ENCODE data around the gene IQGAP1.
"Not testable (repeated sequence)": the region's sequence is repeated elsewhere in the genome, so short reads cannot be mapped to it uniquely, and the experiment has no call there.

Gene IQGAP1, protein sequence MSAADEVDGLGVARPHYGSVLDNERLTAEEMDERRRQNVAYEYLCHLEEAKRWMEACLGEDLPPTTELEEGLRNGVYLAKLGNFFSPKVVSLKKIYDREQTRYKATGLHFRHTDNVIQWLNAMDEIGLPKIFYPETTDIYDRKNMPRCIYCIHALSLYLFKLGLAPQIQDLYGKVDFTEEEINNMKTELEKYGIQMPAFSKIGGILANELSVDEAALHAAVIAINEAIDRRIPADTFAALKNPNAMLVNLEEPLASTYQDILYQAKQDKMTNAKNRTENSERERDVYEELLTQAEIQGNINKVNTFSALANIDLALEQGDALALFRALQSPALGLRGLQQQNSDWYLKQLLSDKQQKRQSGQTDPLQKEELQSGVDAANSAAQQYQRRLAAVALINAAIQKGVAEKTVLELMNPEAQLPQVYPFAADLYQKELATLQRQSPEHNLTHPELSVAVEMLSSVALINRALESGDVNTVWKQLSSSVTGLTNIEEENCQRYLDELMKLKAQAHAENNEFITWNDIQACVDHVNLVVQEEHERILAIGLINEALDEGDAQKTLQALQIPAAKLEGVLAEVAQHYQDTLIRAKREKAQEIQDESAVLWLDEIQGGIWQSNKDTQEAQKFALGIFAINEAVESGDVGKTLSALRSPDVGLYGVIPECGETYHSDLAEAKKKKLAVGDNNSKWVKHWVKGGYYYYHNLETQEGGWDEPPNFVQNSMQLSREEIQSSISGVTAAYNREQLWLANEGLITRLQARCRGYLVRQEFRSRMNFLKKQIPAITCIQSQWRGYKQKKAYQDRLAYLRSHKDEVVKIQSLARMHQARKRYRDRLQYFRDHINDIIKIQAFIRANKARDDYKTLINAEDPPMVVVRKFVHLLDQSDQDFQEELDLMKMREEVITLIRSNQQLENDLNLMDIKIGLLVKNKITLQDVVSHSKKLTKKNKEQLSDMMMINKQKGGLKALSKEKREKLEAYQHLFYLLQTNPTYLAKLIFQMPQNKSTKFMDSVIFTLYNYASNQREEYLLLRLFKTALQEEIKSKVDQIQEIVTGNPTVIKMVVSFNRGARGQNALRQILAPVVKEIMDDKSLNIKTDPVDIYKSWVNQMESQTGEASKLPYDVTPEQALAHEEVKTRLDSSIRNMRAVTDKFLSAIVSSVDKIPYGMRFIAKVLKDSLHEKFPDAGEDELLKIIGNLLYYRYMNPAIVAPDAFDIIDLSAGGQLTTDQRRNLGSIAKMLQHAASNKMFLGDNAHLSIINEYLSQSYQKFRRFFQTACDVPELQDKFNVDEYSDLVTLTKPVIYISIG (N-terminal part only)

DNA sequence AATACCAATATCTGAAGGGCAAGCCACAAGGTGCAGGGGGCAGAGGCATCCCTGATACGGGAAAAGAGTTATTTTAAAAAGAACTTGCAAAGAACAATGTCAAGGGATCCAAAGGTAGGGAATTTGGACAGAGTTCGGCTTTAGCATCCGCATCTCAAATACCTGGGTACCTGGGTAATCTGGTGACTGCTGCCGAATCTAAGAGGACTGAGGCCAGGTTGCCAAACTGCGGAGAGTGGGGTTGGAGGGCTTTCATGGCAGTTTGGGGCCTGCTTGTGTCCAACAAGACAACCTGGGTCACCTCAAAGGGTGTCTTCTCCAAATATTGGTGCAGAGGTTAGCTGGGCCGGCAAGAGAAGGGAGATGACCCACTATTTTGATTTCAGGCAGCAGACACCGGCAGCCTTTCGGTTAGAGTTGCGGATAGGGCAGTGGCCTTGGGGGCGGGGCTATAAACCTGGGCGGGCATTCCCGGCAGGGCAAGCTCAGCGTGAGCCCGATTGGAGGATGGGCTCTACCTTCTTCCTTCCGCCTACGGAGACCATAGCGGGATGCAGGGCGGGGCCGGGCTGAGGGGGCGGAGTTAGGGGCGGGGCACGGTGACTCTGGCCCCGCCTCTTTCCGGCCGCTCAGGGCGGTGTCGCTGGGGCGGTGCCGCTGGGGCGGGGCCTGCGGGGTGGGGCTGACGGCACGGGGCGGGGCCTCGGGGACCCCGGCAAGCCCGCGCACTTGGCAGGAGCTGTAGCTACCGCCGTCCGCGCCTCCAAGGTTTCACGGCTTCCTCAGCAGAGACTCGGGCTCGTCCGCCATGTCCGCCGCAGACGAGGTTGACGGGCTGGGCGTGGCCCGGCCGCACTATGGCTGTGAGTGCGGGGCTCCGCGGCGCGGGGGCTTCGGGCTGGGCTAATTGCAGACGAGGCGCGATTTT, at the start of gene IQGAP1:
Gene IQGAP1, plus strand, starts transcription at position 709 of the 928 bp plus-strand sequence. Its CDS starts 100 bp downstream, at position 809.
- DNase-seq, result peak; percentile 98

DNA sequence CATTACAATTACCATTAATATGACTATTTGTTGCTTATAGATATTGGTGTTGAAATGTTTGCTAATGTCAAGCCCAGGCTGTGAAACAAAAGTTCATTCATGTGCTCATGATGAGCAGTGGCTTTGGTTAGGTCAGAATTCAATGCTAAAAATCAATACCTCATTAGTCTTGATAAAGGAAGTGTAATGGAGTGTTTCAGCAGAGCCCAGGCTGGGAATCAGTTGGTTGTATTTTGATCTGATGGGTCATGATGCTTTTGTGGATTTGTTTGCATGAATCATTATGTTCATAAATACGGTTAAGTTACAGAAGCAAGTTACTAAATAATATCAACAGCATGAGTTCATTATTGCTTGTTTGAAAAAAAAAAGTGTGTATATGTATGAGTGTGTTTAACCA, 49.5 kb upstream of the IQGAP1 start:
- no peak for DNase-seq

DNA sequence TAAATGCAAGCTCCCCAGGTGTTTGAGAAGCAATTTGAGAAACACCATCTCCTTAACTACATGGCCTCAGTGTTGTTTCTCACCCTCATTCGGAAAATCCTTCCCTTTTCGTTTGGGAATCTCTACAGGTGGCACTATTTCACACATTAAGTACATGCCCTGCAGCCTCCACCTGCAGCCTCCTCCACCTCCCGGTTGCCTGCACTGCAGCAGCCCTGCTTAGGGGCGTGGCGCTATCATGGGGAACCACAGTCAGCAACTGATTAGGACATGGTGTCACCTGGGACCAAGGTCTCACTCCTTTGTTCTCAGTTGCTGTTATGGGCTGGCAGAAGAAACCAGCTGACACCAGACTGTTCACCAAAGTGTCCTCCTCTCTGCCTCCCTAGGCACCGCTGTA, 47.7 kb upstream of the IQGAP1 start:
- DNase-seq, result no peak

DNA sequence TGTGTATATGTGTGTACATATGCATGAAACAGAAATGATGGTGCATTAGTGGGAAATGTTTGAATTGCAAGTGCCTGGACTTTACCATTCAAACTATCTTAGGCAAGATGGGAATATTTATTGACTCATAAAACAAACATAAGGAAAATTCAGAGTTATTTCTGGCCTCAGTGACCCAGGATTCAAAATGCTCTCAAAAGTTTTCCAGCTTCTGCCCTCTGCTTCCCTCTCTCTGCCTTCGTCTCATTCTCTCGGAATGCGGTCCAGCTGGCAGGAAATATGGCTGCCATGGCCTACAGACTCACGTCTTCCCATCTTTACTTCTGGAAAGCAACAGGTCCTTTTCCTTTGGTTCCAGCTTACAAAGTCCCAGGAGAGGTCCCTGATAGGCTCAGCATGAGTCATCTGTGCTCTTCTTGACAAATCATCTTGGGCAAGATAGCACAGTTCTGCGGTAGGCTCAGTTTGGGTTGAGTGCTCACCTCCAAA, 44.7 kb upstream of the IQGAP1 start:
- no peak for DNase-seq

DNA sequence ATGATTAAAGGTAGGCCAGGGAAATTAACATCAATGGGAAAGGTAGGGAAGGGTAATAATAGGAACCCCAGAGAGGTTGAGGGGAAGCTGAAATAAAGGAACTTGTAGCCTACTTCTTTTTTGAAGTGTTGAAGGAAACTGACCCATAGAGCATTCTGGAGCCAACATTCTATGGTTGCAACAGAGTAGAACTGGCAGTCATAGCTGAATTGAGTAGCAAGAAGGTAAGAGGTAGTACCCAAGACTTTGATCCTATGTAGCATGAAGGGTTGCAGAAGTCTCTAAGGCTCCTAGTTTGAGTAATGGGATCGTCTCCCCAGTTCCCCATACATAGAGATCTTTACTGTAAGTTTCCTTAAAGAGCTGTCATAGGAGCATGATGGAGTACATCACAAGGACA, 43.4 kb upstream of the IQGAP1 start:
- no peak for DNase-seq

DNA sequence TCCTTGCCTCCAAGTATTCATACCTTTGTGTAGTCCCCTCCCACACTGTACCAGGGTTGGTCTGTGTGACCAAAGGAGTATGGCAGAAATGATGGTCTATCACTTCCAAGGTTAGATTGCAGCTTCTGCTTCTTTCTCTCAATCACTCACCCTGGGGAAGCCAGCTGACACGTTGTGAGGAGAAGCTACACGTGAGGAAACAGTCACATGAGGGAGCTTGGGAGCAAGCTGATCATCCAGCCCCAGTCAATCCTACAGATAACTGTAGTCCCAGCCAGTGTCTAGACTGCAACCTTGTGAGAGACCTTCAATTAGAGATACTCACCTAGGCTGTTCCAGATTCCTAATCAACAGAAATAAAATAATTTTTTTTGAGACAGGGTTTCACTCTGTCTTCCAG, 42.2 kb upstream of the IQGAP1 start:
- no peak for DNase-seq

DNA sequence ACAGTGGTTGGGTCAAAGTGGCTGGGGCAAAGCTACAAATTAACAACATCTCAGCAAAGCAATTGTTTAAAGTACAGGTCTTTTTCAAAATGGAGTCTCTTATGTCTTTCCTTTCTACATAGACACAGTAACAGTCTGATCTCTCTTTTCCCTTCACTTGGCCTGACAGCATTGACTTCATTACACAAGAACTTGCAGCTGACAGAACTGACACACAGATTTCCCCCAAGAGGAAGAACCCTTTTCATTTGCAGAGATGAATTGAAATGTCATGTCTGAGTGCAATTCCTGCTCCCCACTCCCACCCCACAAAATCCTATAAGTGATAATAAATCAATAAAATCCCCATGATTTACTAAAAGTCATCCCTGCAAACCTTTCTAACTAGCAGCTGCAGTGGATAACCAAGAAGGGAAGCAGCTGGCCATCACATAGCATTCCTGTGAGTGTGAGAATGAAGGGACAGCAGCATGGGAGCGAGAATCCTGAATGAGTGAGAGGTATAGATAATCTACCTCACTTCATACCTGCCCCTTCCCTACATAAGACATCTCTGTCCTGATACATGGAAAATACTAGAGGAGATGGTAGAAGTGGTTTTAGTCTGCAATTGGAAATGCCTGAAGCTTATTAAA, 40.5 kb upstream of the IQGAP1 start:
- DNase-seq, result not testable (repeated sequence)

DNA sequence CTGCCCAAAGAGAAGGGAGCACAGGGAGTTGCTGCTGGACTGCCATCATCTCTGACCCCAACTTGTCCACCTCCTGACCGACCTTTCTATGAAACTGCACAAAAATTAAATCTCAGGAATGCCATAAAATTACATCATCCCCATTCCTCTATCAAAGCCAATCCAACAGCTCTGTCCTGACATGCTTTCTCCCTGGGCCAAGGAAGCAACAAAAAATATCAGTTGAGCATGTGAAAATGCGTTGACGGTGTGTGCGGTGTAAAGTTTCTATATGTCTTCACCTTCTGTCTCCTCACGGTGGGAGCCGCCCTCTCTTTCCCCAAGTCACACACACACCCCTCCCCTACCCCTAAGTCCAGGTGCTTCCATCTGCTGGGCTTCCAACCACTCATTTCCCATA, 39.6 kb upstream of the IQGAP1 start:
- no peak for DNase-seq

DNA sequence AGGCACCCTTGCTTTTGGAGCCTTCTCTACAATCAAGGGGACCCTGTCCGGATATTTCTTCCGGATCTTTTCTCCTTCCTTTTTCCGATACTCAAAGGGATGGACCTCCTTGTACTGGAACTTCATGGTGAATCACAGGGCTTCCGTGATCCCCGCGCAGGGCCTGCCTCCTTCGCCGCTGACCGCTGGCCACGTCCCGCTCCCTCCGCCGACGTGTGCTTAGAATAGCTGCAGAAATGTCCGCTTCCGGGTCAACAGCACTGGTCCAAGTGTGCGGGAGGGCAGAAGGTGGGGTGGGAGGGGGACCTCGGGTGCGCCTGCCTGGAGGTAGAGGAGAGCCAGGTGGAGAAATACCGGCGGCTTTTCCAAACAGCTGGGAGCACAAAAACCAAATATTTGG, 39.0 kb upstream of the IQGAP1 start:
- no peak for DNase-seq

DNA sequence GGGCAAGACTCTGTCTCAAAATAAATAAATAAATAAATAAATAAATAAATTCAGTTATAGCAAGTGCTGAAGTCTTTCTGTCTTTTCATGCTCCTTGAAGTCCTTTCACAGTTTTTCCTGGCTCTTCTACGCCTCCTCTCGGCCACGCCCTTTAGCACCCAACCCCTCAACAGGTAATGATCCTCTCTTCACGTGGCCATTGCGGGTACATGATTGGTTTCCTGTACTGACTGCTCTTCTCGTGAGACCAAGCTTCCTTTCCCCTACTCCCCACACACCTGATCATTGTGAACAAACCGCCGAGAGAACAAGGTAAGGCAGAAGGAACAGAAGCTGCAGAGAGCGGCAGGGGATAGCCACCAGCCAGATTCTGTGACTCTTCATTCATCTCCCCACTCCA, 38.2 kb upstream of the IQGAP1 start:
- no peak for DNase-seq

DNA sequence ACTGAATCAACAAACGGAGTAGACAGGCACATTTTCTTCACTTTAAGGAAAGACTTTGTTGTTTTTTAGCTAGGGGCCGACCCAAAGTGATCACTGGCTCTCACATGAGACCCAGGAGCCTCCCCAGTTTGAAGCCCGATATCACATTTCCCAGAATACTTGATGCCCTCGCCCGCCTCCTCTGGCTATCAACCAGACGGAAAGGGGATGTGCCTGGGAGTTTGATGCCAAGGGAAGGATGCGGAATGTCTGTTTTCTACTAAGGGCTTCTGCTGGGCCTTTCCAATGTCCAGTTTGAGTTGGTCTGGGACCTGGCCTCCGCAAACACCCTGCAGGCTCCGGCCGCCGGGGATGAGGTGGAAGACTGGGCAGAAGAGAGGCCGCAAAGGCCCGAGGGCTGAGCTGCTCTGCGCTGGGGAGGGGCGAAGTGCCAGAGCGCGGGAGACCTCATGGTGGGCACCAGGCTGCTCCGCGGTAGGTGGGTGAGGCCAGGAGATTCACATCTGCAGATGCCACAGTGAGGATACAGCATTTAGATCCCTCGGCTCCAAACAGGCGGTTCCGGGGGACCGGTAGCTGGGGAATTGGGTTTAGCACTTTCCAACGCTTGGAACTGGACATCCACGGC, 36.4 kb upstream of the IQGAP1 start:
- peak; percentile 88 for DNase-seq

DNA sequence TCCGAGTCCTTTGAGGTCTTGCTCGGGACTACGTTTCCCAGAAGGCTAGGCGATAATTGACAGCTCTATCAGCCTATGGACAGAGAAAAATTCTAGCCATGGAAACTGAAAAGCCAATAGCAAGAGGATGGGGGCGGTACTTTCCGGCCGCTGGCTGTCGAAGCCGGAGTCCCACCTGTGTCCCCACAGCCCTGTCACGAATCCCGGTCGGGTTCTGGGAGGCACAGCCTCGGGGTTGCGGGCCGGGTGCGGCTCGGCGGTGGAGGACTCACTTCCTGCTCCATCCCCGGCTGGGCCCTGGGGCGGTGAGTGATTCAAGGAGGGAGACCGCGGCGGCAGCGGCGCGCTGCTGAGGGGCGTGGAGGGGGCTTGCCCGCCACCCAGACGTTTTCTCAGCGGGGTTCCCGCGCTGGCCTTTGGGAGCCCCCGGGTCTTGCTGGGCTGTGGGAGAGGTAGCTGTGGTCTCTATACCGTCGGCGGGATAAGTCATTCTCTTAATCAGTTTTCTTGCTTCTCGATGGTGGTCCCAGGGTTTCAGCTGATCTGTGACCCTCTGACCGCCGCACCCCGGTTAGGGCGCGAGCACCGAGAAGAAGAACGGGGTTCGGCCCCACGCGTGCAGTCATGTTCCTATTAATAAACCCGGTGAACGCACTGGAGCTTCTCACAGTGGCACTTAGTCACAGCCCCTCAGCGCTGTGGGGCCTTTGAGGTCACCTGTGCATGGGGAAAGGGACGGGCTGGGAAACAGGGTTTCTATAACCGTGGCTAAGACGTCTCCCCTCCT, 35.7 kb upstream of the IQGAP1 start, which contains the start of gene ZNF774:
Gene ZNF774, plus strand, starts transcription at position 178 of the 787 bp plus-strand sequence. CDS start 2,377 bp downstream, outside the sequence.
- DNase-seq, result peak; percentile 95

DNA sequence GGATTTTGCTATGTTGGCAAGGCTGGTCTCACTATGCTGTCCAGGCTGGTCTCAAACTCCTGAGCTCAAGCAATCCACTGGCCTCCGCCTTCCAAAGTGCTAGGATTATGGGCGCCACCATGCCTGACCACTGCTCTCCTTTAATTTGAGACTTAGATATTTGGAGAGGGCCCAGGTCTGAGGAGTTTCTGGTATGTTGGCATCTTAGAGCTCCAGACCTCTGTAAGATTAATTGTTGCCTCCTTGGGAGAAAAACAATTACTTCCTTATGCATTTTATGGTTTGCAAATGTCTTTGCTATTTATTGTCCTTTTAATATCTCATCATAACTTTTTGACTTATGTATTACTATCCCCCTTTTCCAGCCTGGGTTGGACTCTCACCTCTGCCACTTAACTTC, 33.1 kb upstream of the IQGAP1 start:
- no peak for DNase-seq

DNA sequence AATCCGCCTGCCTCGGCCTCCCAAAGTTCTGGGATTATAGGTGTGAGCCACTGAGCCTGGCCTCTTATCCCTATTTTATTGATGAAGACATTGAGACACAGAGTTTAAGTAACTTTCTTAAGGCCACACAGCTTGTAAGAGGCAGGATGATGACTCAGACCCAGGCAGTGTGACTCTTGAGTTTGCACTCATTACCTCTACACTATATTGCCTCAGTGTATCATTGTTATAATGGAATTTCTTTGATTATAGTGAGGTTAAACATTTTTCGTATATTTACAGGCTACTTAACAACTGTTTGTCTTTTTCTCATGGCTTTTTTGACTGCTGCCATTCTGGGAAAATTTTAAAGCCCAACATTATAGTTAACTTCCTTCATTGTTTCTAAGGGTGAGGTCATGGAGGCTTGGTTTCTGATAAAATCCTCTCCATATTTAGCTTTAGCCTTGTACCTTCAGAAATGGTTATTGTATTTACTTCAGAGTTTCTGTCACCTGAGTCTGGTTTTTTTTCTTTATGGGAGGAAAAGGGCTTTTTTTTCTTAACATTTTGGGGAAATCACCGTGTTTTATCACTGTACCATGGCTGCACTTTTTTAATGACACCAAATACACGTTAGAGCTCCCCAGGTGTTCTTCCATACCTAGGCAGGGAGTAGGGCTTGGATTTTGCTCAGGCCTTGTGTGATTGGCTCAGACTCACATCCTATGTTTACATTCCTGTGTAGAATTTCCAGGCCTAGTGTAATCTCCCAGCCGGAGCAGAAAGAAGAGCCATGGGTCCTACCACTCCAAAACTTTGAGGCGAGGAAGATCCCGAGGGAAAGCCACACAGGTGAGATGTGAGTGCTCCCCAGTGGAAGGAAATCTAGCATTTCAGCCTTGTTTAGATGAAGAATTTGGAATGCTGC, 29.7 kb upstream of the IQGAP1 start:
- DNase-seq, result no peak

DNA sequence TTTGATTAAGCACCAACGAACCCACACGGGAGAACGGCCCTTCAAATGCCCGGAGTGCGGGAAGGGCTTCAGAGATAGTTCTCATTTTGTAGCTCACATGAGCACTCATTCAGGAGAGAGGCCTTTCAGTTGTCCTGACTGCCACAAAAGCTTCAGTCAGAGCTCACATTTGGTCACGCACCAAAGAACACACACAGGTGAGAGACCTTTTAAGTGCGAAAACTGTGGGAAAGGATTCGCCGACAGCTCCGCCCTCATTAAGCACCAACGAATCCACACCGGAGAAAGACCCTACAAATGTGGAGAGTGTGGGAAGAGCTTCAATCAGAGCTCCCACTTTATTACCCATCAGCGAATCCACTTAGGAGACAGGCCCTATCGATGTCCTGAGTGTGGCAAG, 27.3 kb upstream of the IQGAP1 start:
- DNase-seq, result no peak

DNA sequence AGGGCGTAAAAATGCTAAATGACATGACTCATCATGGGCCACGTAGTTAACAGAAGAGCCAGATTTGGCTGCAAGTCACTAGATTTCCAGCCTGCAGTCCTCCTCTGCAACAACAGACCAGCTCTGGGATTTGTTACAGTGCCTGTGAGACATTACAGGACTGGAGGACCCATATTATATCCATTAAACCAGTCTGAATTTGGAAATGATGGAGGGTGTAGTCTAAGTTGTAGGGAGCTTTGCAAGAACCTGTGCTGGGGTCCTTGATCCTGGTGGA, 25.2 kb upstream of the IQGAP1 start:
- DNase-seq, result no peak

DNA sequence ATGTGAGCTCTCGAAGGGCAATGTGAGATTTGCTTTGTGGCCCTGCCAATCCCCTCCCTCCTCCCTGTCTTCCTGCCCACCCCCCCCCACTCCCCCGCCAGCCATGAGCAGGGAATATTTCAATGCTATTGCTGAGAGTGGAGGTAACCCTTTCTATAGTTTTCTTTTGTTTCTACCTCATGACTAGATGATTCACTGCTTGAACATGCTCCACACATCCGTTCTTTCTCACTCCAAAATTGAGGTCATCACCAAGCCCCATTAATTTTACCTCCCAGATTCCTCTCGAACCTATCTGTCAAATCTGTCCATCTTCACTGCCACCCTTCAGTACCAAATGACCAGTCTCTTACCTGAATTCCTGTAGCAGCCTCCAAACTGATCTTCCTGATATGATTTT, 23.8 kb upstream of the IQGAP1 start:
- DNase-seq, result no peak

DNA sequence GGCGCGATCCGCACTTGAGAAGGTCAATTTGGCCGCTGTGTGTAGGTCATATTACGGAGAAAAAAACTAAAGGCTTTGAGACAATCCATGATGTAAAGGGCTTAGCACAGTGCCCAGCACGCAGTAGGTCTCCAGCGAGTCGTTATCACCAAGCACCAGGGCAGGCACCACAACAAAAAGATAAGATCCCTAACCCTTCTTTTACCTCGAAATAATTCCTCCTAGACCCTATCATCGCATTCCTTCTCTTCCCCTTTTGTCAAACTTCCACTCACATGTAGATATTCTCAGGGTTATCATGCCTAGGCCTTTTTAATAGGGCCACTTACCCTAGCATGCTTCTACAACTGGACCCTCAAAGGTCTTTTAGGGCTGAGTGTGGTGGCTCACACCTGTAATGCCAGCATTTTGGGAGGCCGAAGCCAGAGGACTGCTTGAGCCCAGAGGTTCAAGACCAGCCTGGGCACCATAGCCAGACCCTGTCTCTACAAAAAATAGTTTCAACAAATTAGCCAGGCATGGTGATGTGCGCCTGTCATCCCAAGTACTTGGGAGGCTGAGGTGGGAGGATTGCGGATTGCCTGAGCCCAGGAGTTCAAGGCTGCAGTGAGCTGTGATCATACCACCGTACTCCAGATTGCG, 22.5 kb upstream of the IQGAP1 start:
- DNase-seq, result no peak

All from NCI-H2171 treated with DMSO at 0.1 percent for 48 hours (cell line).